ENCODE results near the gene IRF8. TPM values are rescaled to one million over a fixed set of nuclear protein-coding genes. Genes with fewer than 3 reads are reported as not detected.

Gene IRF8
- total RNA-seq, 2 donors from 2014 or later, result 0.24 to 0.75 TPM

- no peak for DNase-seq
- H3K36me3 Mint-ChIP-seq (ENCODE audit: low read depth), result no peaks in the 10 kb centered on the region
- no peaks in the 10 kb centered on the region for H3K36me3 ChIP-seq (ENCODE audit: control insufficient read depth, insufficient read depth, low read length)
- no peaks in the 10 kb centered on the region for H3K4me1 ChIP-seq (ENCODE audit: control insufficient read depth, insufficient read depth, low read length)
- H3K27ac ChIP-seq (ENCODE audit: low read depth, low read length), result no peak overlapping the region
- no peak overlapping the region for H3K9ac ChIP-seq (ENCODE audit: extremely low read depth, low read length, poor library complexity, severe bottlenecking)
- no peaks in the 10 kb centered on the region for H3K27me3 Mint-ChIP-seq (ENCODE audit: insufficient read depth)
- no peak for TF ChIP-seq CTCF (conservative IDR thresholded peaks at IDR 0.05)
- H3K9me3 Mint-ChIP-seq, result no peaks in the 10 kb centered on the region
- 93 to 94% methylated on average over 5 to 12 of the region's 12 CpGs for WGBS, 2 experiments (ENCODE audit: insufficient coverage in 1 of 2, insufficient read length in 1 of 2)
- no peak overlapping the region for H3K4me3 ChIP-seq (ENCODE audit: low read length)
- no peaks in the 10 kb centered on the region for H3K9me3 ChIP-seq (ENCODE audit: control insufficient read depth, low read length)
- no peaks in the 10 kb centered on the region for H3K27me3 ChIP-seq (ENCODE audit: control insufficient read depth, insufficient read depth, low read length, poor library complexity, severe bottlenecking)
- H3K4me1 Mint-ChIP-seq, result no peaks in the 10 kb centered on the region
- no peak overlapping the region for H3K4me3 Mint-ChIP-seq
- no peak overlapping the region for H3K27ac Mint-ChIP-seq
Measured at GRCh38 chr16:85913141-85913601, 14.2 kb downstream of the IRF8 start.

GRCh38 chr16:85913688-85914422, 14.9 kb downstream of the IRF8 start:
- H3K9me3 ChIP-seq (ENCODE audit: control insufficient read depth, low read length), result no peaks in the 10 kb centered on the region
- Mint-ChIP-seq H3K27me3 (ENCODE audit: insufficient read depth) (no peaks in the 10 kb centered on the region), H3K27ac (no peak overlapping the region), H3K36me3 (ENCODE audit: low read depth) (no peaks in the 10 kb centered on the region), H3K4me3 (no peak overlapping the region), H3K4me1 (no peaks in the 10 kb centered on the region), H3K9me3 (no peaks in the 10 kb centered on the region)
- H3K4me1 ChIP-seq (ENCODE audit: control insufficient read depth, insufficient read depth, low read length), result no peaks in the 10 kb centered on the region
- no peak overlapping the region for H3K9ac ChIP-seq (ENCODE audit: extremely low read depth, low read length, poor library complexity, severe bottlenecking)
- no peak overlapping the region for H3K4me3 ChIP-seq (ENCODE audit: low read length)
- no peaks in the 10 kb centered on the region for H3K36me3 ChIP-seq (ENCODE audit: control insufficient read depth, insufficient read depth, low read length)
- DNase-seq, result no peak
- no peak overlapping the region for H3K27ac ChIP-seq (ENCODE audit: low read depth, low read length)
- whole genome bisulfite sequencing, 2 experiments (ENCODE audit: insufficient coverage in 1 of 2, insufficient read length in 1 of 2), result 86% methylated on average over 8 to 16 of the region's 16 CpGs
- no peaks in the 10 kb centered on the region for H3K27me3 ChIP-seq (ENCODE audit: control insufficient read depth, insufficient read depth, low read length, poor library complexity, severe bottlenecking)
- no peak for TF ChIP-seq CTCF (conservative IDR thresholded peaks at IDR 0.05)

GRCh38 chr16:85914423-85914794, 15.4 kb downstream of the IRF8 start:
- Histone ChIP-seq H3K27me3 (ENCODE audit: control insufficient read depth, insufficient read depth, low read length, poor library complexity, severe bottlenecking) (no peaks in the 10 kb centered on the region), H3K27ac (ENCODE audit: low read depth, low read length) (no peak overlapping the region), H3K4me1 (ENCODE audit: control insufficient read depth, insufficient read depth, low read length) (no peaks in the 10 kb centered on the region), H3K4me3 (ENCODE audit: low read length) (no peak overlapping the region), H3K36me3 (ENCODE audit: control insufficient read depth, insufficient read depth, low read length) (no peaks in the 10 kb centered on the region), H3K9me3 (ENCODE audit: control insufficient read depth, low read length) (no peaks in the 10 kb centered on the region), H3K9ac (ENCODE audit: extremely low read depth, low read length, poor library complexity, severe bottlenecking) (no peak overlapping the region)
- DNase-seq, result no peak
- Mint-ChIP-seq H3K9me3 (no peaks in the 10 kb centered on the region), H3K36me3 (ENCODE audit: low read depth) (no peaks in the 10 kb centered on the region), H3K4me3 (no peak overlapping the region), H3K4me1 (no peaks in the 10 kb centered on the region), H3K27ac (no peak overlapping the region), H3K27me3 (ENCODE audit: insufficient read depth) (no peaks in the 10 kb centered on the region)
- 93 to 96% methylated on average over 12 to 17 of the region's 17 CpGs for WGBS, 2 experiments (ENCODE audit: insufficient coverage in 1 of 2, insufficient read length in 1 of 2)
- TF ChIP-seq CTCF (conservative IDR thresholded peaks at IDR 0.05), result no peak

All from endodermal cell (in vitro differentiated cells).